IPS-18a (cell line): ENCODE measurements around the gene SMOC2.

ENCODE experiments used
- H3K27ac ChIP-seq: one replicate; pipeline ENCODE4 v1.5.1; 2013; ENCODE audit warnings: low read length
- H3K27me3 ChIP-seq: one replicate; pipeline ENCODE4 v1.6.1; 2013; ENCODE audit warnings: mild to moderate bottlenecking, low read length; ENCODE audit not compliant: control insufficient read depth, insufficient read depth
- H3K36me3 ChIP-seq: one replicate; pipeline ENCODE4 v1.6.1; 2013; ENCODE audit warnings: low read depth, low read length; ENCODE audit not compliant: control insufficient read depth
- H3K4me1 ChIP-seq: one replicate; pipeline ENCODE4 v1.6.1; 2013; ENCODE audit warnings: low read depth, low read length; ENCODE audit not compliant: control insufficient read depth
- H3K4me3 ChIP-seq: one replicate; pipeline ENCODE4 v1.5.1; 2013; ENCODE audit warnings: low read length
- H3K9ac ChIP-seq: one replicate; pipeline ENCODE4 v1.6.1; 2013; ENCODE audit warnings: mild to moderate bottlenecking, low read length, moderate library complexity
- H3K9me3 ChIP-seq: one replicate; pipeline ENCODE4 v1.6.1; 2013; ENCODE audit warnings: low read depth, low read length; ENCODE audit not compliant: control insufficient read depth

SMOC2 gene

DNA sequence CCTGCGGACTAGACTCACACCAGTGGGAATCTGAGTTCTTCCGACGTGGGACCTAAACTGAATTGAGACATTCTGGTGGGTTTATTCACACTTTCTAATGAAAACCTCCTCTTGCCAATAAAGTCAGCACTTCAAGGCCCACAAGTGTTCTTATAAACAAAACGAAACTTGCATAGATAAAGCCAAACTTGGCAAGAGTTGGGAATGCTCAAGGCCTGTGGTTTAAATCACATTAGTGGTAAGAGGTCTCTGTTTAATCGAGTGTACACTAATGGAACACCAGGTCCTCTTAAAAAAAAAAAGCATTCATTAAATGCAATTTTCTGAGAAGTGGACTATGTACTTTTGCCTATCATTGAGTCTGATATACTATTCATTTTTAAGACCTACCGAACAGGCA is 143.3 kb downstream of the SMOC2 start:
- H3K4me3 ChIP-seq, result no peak overlapping the region
- H3K9me3 ChIP-seq, result no peaks in the 10 kb centered on the region
- H3K27ac ChIP-seq, result no peak overlapping the region
- H3K9ac ChIP-seq, result no peak overlapping the region
- no peaks in the 10 kb centered on the region for H3K36me3 ChIP-seq
- H3K27me3 ChIP-seq, result no peaks in the 10 kb centered on the region
- peaks cover 5% of the 10 kb centered on the region for H3K4me1 ChIP-seq

DNA sequence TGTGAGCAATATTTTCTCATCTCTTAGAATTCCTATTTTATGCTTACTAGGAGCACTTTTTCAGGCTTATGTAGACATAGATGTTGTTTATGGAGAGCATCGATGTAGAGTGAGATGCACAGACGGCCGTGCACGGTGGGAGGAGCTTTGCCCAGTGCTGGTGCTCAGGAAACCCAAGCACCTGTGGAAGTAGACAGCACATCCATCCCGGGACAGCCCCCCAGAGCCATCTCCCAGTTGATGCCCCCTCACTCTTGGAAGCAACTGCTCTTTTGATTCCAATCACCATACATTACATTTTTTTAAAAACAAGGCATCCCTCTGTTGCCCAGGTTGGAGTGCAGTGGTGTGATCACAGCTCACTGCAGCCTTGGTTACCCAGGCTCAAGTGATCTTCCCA is 143.7 kb downstream of the SMOC2 start:
- Histone ChIP-seq H3K27ac (no peak overlapping the region), H3K4me1 (peaks cover 2% of the 10 kb centered on the region), H3K27me3 (no peaks in the 10 kb centered on the region), H3K9ac (no peak overlapping the region), H3K4me3 (no peak overlapping the region), H3K9me3 (no peaks in the 10 kb centered on the region), H3K36me3 (no peaks in the 10 kb centered on the region)

DNA sequence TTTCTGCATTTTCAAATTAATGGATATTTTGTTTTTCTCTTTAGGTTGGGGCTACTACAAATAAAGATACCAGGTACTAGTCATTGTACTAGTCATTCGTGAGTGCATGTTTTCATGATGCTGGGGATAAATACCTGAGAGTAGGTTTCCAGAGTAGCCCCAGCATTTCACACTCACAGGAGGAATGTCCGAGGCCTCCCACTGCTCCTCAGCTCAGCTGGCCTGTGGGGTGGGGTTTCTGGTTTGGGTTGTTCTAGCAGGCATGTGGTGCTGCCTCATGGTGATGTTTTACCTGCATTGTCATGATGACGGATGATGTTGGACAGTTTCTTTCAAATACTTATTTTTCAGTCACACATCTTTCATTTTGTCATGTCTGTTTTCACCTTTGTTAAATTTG is 144.5 kb downstream of the SMOC2 start:
- Histone ChIP-seq H3K36me3 (no peaks in the 10 kb centered on the region), H3K4me1 (no peaks in the 10 kb centered on the region), H3K27ac (no peak overlapping the region), H3K9me3 (no peaks in the 10 kb centered on the region), H3K4me3 (no peak overlapping the region), H3K27me3 (no peaks in the 10 kb centered on the region), H3K9ac (no peak overlapping the region)

DNA sequence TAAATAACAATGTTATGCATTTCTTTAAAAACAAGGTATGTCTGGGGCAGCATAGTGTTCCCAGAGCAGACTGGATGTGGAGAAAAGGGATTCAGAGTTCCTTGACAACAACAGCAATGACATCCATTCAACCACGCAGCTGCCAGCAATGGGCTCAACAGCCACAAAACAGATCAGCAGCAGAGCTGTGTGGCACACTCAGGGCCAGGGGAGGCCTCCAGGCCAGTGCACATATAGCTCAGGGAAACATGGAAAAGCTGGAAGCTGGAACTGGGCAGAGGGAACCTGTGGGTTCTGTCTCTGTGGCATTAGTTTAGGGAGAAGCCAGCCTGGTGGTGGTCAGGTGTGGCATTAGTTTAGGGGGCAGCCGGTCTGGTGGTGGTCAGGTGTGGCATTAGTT is 148.3 kb downstream of the SMOC2 start:
- H3K27ac ChIP-seq, result no peak overlapping the region
- no peaks in the 10 kb centered on the region for H3K9me3 ChIP-seq
- no peak overlapping the region for H3K9ac ChIP-seq
- no peaks in the 10 kb centered on the region for H3K27me3 ChIP-seq
- H3K36me3 ChIP-seq, result no peaks in the 10 kb centered on the region
- H3K4me1 ChIP-seq, result no peaks in the 10 kb centered on the region
- no peak overlapping the region for H3K4me3 ChIP-seq

DNA sequence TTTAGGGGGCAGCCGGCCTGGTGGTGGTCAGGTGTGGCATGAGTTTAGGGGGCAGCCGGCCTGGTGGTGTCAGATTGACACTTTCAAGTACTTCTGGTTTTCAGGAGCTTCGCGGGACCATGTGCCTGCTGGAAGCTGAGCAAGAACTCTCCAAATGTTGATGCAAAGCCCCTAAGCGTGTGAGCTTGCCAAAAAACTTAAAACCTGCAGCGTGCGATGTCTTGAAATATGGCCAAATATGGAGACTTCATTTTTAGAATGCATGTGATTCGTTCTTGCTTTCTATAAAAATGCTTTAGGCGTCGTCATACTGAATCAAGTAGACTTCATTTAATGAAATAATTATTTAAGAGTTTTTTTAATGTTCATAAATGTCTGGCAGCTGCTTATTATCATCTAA is 149.4 kb downstream of the SMOC2 start:
- H3K36me3 ChIP-seq, result no peaks in the 10 kb centered on the region
- no peaks in the 10 kb centered on the region for H3K27me3 ChIP-seq
- no peaks in the 10 kb centered on the region for H3K4me1 ChIP-seq
- H3K9me3 ChIP-seq, result no peaks in the 10 kb centered on the region
- H3K4me3 ChIP-seq, result no peak overlapping the region
- H3K27ac ChIP-seq, result no peak overlapping the region
- no peak overlapping the region for H3K9ac ChIP-seq

DNA sequence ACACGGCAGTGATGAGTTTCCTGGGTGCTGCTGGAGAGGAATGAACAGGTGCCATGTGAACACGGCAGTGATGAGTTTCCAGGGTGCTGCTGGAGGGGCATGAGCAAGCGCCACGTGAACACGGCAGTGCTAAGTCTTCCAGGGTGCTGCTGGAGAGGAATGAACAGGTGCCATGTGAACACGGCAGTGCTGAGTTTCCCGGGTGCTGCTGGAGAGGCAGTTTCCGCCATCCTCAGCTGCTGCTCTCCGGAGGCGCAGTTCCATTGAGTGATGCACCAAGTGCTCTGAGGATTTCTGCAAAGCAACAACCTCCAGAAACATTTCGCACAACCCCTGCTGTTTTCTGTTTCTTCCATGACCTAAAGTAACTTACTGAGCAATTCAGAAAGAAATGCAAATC is 155.4 kb downstream of the SMOC2 start:
- no peaks in the 10 kb centered on the region for H3K9me3 ChIP-seq
- no peaks in the 10 kb centered on the region for H3K27me3 ChIP-seq
- no peak overlapping the region for H3K4me3 ChIP-seq
- H3K4me1 ChIP-seq, result no peaks in the 10 kb centered on the region
- H3K27ac ChIP-seq, result no peak overlapping the region
- no peak overlapping the region for H3K9ac ChIP-seq
- H3K36me3 ChIP-seq, result no peaks in the 10 kb centered on the region

DNA sequence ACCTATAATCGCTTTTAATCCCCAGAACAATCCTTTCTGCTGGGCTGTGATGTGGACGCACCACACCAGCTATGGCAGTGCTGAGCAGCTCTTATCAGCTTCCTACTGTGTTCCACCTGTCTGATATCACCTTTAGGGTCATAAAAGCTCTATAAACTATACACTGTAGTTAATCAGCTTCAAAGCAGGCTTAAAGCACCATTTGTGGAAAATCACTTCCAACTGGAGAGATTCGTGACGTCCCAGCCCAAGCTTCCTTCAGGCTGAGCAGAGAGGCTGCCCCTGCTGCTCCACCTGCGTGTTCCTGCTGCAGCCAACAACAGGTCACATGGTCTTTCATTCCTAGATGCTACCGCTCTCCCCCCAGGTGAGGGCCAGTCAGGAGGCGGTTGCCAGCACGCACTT is 156.5 kb downstream of the SMOC2 start:
- H3K4me1 ChIP-seq, result no peaks in the 10 kb centered on the region
- H3K36me3 ChIP-seq, result no peaks in the 10 kb centered on the region
- H3K27me3 ChIP-seq, result no peaks in the 10 kb centered on the region
- H3K4me3 ChIP-seq, result no peak overlapping the region
- no peak overlapping the region for H3K27ac ChIP-seq
- H3K9me3 ChIP-seq, result no peaks in the 10 kb centered on the region
- H3K9ac ChIP-seq, result no peak overlapping the region

DNA sequence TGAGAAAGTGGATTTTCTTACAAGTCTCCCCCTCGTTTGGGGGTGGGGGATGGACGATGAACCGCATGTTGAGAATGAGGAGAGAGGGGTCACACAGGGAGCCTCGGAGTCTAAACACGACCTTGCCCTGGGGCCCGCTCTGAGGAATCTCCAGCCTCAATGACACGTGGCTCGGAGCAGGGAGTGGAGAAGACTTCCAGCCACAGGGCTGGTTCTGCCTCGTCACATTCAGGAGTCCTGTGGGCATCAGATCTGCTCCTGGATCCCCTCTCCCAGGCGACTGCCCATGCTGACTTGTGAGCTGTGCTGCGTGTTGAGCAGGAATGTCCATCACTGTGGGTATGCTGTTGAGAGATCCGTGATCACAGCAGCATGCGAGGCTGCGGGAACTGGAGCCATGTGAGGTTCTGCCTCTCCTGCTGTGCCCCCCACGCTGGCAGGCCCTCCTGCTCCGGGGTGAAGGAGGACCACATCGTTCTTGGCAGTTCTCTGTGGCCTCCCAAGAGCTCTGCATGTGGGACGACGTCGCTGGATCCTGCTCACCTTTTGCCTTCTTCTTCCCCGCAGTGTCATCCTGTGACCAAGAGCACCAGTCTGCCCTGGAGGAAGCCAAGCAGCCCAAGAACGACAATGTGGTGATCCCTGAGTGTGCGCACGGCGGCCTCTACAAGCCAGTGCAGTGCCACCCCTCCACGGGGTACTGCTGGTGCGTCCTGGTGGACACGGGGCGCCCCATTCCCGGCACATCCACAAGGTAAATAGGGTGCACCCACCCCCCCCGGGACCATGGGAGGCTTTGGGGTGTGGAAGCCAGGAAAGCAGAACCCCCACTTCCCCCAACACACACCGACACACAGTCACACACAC is 157.5 kb downstream of the SMOC2 start:
- Histone ChIP-seq H3K27ac (no peak overlapping the region), H3K27me3 (no peaks in the 10 kb centered on the region), H3K36me3 (no peaks in the 10 kb centered on the region), H3K9ac (no peak overlapping the region), H3K4me3 (no peak overlapping the region), H3K9me3 (no peaks in the 10 kb centered on the region), H3K4me1 (no peaks in the 10 kb centered on the region)

DNA sequence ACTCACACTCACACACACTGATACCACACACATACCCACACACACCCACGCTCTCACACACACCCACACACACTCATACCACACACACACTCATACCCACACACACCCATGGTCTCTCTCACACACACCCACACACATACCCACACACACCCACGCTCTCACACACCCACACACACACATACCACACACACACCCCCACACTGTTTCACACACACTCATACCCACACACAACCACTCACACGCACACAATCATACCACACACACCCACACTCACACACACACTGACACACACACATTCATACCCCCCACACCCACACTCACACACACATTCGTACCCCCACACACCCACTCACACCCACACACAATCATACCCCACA is 158.1 kb downstream of the SMOC2 start:
- Histone ChIP-seq H3K36me3 (no peaks in the 10 kb centered on the region), H3K27ac (no peak overlapping the region), H3K27me3 (no peaks in the 10 kb centered on the region), H3K4me1 (no peaks in the 10 kb centered on the region), H3K9me3 (no peaks in the 10 kb centered on the region), H3K9ac (no peak overlapping the region), H3K4me3 (no peak overlapping the region)

DNA sequence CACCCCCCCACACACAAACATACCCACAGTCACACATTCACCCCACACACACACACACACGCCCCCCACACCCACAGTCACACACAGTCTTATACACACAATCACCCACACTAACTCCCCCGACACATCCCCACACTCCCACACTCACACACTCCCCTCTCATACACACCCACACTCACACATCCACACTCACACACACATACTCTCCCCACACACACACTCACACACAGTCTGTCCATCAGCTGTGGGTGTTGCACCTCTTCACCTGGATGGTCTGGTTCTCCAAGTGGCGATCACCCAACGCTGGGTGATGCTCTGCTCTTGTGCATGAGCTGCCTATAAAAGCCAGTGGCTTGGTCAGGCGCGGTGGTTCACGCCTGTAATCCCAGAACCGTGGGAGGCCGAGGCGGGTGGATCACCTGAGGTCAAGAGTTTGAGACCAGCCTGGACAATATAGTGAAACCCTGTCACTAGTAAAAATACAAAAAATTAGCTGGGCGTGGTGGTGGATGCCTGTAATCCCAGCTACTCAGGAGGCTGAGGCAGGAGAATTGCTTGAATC is 158.9 kb downstream of the SMOC2 start:
- no peak overlapping the region for H3K4me3 ChIP-seq
- H3K9ac ChIP-seq, result no peak overlapping the region
- H3K9me3 ChIP-seq, result no peaks in the 10 kb centered on the region
- no peaks in the 10 kb centered on the region for H3K27me3 ChIP-seq
- no peak overlapping the region for H3K27ac ChIP-seq
- no peaks in the 10 kb centered on the region for H3K36me3 ChIP-seq
- H3K4me1 ChIP-seq, result no peaks in the 10 kb centered on the region

DNA sequence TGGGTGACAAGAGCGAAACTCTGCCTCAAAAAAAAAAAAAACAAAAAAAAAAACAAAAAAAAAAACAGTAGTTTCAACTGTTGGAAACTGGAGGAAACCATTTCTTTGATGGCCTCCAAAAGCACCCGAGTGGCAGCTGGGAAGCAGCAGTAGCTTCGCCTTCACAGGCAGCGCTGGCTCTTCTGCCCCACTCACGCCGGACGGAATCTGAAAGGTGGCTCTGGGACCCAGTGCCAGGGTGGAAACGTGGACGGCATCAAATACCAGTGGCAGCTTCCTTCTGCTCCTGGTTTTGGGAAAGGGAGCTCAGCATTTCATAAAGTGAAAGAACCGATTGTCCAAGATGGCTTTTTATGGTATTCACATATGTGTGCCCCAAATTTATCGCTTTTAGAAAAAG is 159.4 kb downstream of the SMOC2 start:
- Histone ChIP-seq H3K27me3 (no peaks in the 10 kb centered on the region), H3K9ac (no peak overlapping the region), H3K36me3 (no peaks in the 10 kb centered on the region), H3K27ac (no peak overlapping the region), H3K9me3 (no peaks in the 10 kb centered on the region), H3K4me1 (no peaks in the 10 kb centered on the region), H3K4me3 (no peak overlapping the region)

DNA sequence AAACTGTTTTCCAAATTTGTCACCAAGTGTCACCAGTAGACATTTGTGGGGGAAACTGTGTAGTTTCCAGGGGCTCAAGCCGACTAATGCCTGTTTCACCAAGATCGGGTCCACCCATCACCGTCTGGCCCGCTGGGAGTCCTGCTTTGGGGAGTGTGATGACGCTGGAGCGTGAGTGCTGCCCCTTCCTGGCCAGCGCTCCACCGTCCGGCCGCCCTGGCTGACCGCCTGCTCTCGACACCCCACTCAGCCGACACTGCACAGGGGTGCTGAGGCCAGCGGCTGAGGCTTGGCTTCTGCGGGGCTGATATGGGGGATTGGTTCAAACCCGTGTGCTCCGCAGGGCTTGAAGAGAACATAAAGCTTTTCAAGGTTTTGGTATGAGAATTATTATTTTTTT is 160.1 kb downstream of the SMOC2 start:
- Histone ChIP-seq H3K4me3 (no peak overlapping the region), H3K4me1 (no peaks in the 10 kb centered on the region), H3K9me3 (no peaks in the 10 kb centered on the region), H3K36me3 (no peaks in the 10 kb centered on the region), H3K27ac (no peak overlapping the region), H3K9ac (no peak overlapping the region), H3K27me3 (no peaks in the 10 kb centered on the region)
